HepG2 (cell line): ENCODE measurements around the gene FANCG. TPM values are rescaled to one million over a fixed set of nuclear protein-coding genes. Genes with fewer than 3 reads are reported as not detected.

Source experiments
- ATAC-seq: fragments of 200-7000 bp; cut with Tn5 transposase; 3 replicates; pipeline ENCODE4 v1.9.1; 2020; ENCODE audit warnings: mild to moderate bottlenecking, moderate library complexity
- BruUV-seq: library from RNA; stranded (reverse); fragments of 400-500 nt; replicated peaks from 2 replicates; lab custom pipeline; 2021; lab: Mats Ljungman, UMichigan
- CTCF ChIA-PET: fragments of 300-600 bp; formaldehyde crosslinking; extraction: SDS; loops from one replicate; lab custom pipeline; 2021; ENCODE audit warnings: low total read pairs, inconsistent platforms, low intra/inter-chr PET ratio; lab: Yijun Ruan, JAX
- POLR2A ChIA-PET: fragments of 350-600 bp; sonication (Branson Sonifier 250); formaldehyde crosslinking; loops from one replicate; lab custom pipeline; 2020; ENCODE audit warnings: antibody characterized with exemption, inconsistent platforms; lab: Yijun Ruan, JAX
- DNase-seq: peaks from one replicate; pipeline ENCODE4 v3.0.0-alpha.2; 2015; ENCODE audit warnings: low spot score
- FAIRE-seq: peaks from 3 replicates; lab custom pipeline; 2011; peaks lifted over from hg19 to GRCh38; lab: Jason Lieb, UNC
- H2AFZ ChIP-seq: one replicate; pipeline ENCODE4 v1.6.1; 2011; ENCODE audit warnings: low read length, inconsistent platforms
- H3K27ac ChIP-seq: fragments of 300-600 bp; 3 replicates; pipeline ENCODE4 v1.8.0; 2011; ENCODE audit warnings: mixed run types, mild to moderate bottlenecking, mixed read lengths, low read length, inconsistent platforms; ENCODE audit not compliant: insufficient read depth; ENCODE audit errors: extremely low read length
- H3K27me3 ChIP-seq, 2 experiments: fragments of 200-600 bp in 1 of 2; 2 replicates in 1 of 2; 3 replicates in 1 of 2; pipeline versions ENCODE4 v1.6.0 to v1.8.0; 2011; ENCODE audit warnings: low read length in 2 of 2, mild to moderate bottlenecking in 2 of 2, moderate library complexity in 2 of 2, inconsistent platforms in 1 of 2; ENCODE audit not compliant: insufficient read depth in 2 of 2, control insufficient read depth in 1 of 2
- H3K36me3 ChIP-seq, 2 experiments: fragments of 200-600 bp in 1 of 2; replicated peaks in 1 of 2; 2 replicates in 1 of 2; 3 replicates in 1 of 2; pipeline versions ENCODE4 v1.5.1 to v1.8.0; 2011; ENCODE audit warnings: low read length in 2 of 2, inconsistent platforms in 1 of 2; ENCODE audit not compliant: insufficient read depth in 2 of 2, control insufficient read depth in 1 of 2
- H3K4me1 ChIP-seq: 2 replicates; pipeline ENCODE4 v1.5.1; 2012; ENCODE audit warnings: low read length, inconsistent platforms; ENCODE audit not compliant: insufficient read depth
- H3K4me2 ChIP-seq: 2 replicates; pipeline ENCODE4 v1.6.0; 2011; ENCODE audit warnings: low read depth, low read length, inconsistent platforms
- H3K4me3 ChIP-seq, 3 experiments: fragments of 200-600 bp in 1 of 3; sonication (generic), shearing (Covaris generic) in 1 of 3; replicated peaks in 1 of 3; 2 replicates each; pipeline ENCODE4 v1.5.1; 2011 to 2016; ENCODE audit warnings: low read length in 3 of 3, inconsistent platforms in 2 of 3, low read depth in 2 of 3, mild to moderate bottlenecking in 2 of 3, control low read depth in 1 of 3, mixed read lengths in 1 of 3; ENCODE audit not compliant: insufficient read depth in 1 of 3
- H3K79me2 ChIP-seq: one replicate; pipeline ENCODE4 v1.6.1; 2011; ENCODE audit warnings: low read length, inconsistent platforms; ENCODE audit not compliant: insufficient read depth
- H3K9ac ChIP-seq: 2 replicates; pipeline ENCODE4 v1.6.0; 2011; ENCODE audit warnings: mild to moderate bottlenecking, low read depth, low read length, inconsistent platforms; ENCODE audit not compliant: insufficient read depth
- H3K9me3 ChIP-seq: 2 replicates; pipeline ENCODE4 v1.5.1; 2012; ENCODE audit warnings: mild to moderate bottlenecking, low read length
- H4K20me1 ChIP-seq: 2 replicates; pipeline ENCODE4 v1.6.0; 2011; ENCODE audit warnings: inconsistent platforms, mild to moderate bottlenecking, low read length, moderate library complexity; ENCODE audit not compliant: insufficient read depth
- AGO2 ChIP-seq: fragments of 200-400 bp; formaldehyde crosslinking; optimal IDR thresholded peaks from 2 replicates; pipeline ENCODE3; 2017; ENCODE audit warnings: mild to moderate bottlenecking, low read depth, low read length, moderate library complexity
- E2F1 ChIP-seq: sonication (generic); formaldehyde crosslinking; IDR thresholded peaks from 2 replicates; pipeline ENCODE4 v1.5.0; 2020; ENCODE audit warnings: missing genetic modification reagents
- MXI1 ChIP-seq: IDR thresholded peaks from 3 replicates; pipeline ENCODE4 v1.6.1; 2012; ENCODE audit warnings: low read depth, low read length, inconsistent platforms, borderline replicate concordance
- NCOA1 ChIP-seq: sonication (generic); formaldehyde crosslinking; IDR thresholded peaks from 2 replicates; pipeline ENCODE4 v1.9.0; 2021; ENCODE audit warnings: missing genetic modification reagents
- NR2F2 ChIP-seq: IDR thresholded peaks from 2 replicates; pipeline ENCODE4 v1.6.1; 2012; ENCODE audit warnings: low read depth, inconsistent platforms, borderline replicate concordance
- RBFOX2 ChIP-seq: fragments of 200-400 bp; formaldehyde crosslinking; IDR thresholded peaks from 2 replicates; pipeline ENCODE4 v1.6.1; 2017; ENCODE audit warnings: low read depth, mild to moderate bottlenecking, low read length
- RFXANK ChIP-seq: IDR thresholded peaks from 2 replicates; pipeline ENCODE4 v1.6.1; 2016
- TFDP1 ChIP-seq: IDR thresholded peaks from 2 replicates; pipeline ENCODE4 v1.6.1; 2016; ENCODE audit warnings: missing compliant biosample characterization, missing genetic modification reagents, borderline replicate concordance
- ZNF180 ChIP-seq: sonication (generic); formaldehyde crosslinking; IDR thresholded peaks from 2 replicates; pipeline ENCODE4 v1.4.0; 2020; ENCODE audit warnings: low read depth, missing genetic modification reagents, borderline replicate concordance
- ZNF451 ChIP-seq: sonication (generic); formaldehyde crosslinking; IDR thresholded peaks from 2 replicates; pipeline ENCODE4 v1.5.0; 2020; ENCODE audit warnings: mild to moderate bottlenecking, missing genetic modification reagents
- ZNF740 ChIP-seq: sonication (generic); formaldehyde crosslinking; IDR thresholded peaks from 2 replicates; pipeline ENCODE4 v1.4.0; 2020; ENCODE audit warnings: missing genetic modification reagents
- ZNF770 ChIP-seq: sonication (generic); formaldehyde crosslinking; IDR thresholded peaks from 2 replicates; pipeline ENCODE4 v1.5.0; 2020; ENCODE audit warnings: mild to moderate bottlenecking, missing genetic modification reagents
- WGBS: methylation state at CpG from one replicate; pipeline ENCODE4 v1.1.6; 2017; ENCODE audit warnings: low lambda C conversion rate; 5-methylcytosine and 5-hydroxymethylcytosine counted together
- in situ Hi-C: cut with HindIII; loops from 2 replicates; pipeline ENCODE4 v1.10.0; 2017; ENCODE audit warnings: low pct_unique_long_range_greater_than_20kb; ENCODE audit not compliant: extremely low pct_ligation_motif_present
- intact Hi-C: fragments of 100-400 bp; cut with micrococcal nuclease; formaldehyde crosslinking; loops from one replicate; pipeline ENCODE4 v1.10.0; 2022; ENCODE audit not compliant: unreplicated experiment
- polyA plus RNA-seq, 8 experiments: library from polyadenylated mRNA; depleted of rRNA in 3 of 8; stranded (reverse) in 7 of 8; unstranded in 1 of 8; fragments of >200 nt; fragmentation: Illumina TruSeq in 4 of 8; extraction: Trizol in 4 of 8; gene quantifications; 2 replicates each; pipeline versions ENCODE4 v1.2.1 to v1.2.3, GENCODE V29; 2011 to 2016; ENCODE audit warnings: low read depth in 4 of 8, missing spikeins in 1 of 8, mixed read lengths in 1 of 8; ENCODE audit not compliant: insufficient read depth in 1 of 8
- total RNA-seq, 5 experiments: library from RNA; depleted of rRNA; stranded (reverse); fragments of >200 nt; fragmentation: Illumina TruSeq; extraction: Trizol; gene quantifications; 2 replicates each; pipeline ENCODE4 v1.2.3, GENCODE V29; 2016; ENCODE audit warnings: low read depth in 1 of 5
- TF ChIP-seq, protein P1 (sequence below): IDR thresholded peaks from 2 replicates; pipeline ENCODE4 v1.6.1; 2018; ENCODE audit warnings: missing genetic modification reagents

FANCG gene
- total and polyA plus RNA-seq, 2 of the 13 experiments (the other 11 are each of a cell fraction or from before 2014, with no cell fraction given): 14.4 to 45.1 TPM

GRCh38 chr9:35091536-35091935, 11.8 kb upstream of the FANCG start:
- Histone ChIP-seq H3K27me3 (no peaks in the 10 kb centered on the region), H3K9me3 (no peaks in the 10 kb centered on the region), H3K27ac (no peak overlapping the region), H4K20me1 (no peaks in the 10 kb centered on the region), H3K9ac (no peak overlapping the region), H2AFZ (no peak overlapping the region), H3K4me3 (no peak overlapping the region), H3K36me3 (peaks cover 6 to 46% of the 10 kb centered on the region in 2 experiments; a peak in 4 of 5 replicates), H3K4me1 (peaks cover 17% of the 10 kb centered on the region), H3K4me2 (no peak overlapping the region), H3K79me2 (no peaks in the 10 kb centered on the region)
- no TSS peak for BruUV-seq
- CTCF ChIA-PET: no interaction called here
- DNase-seq: no peak
- intact Hi-C loops (no loop called here), in situ Hi-C loops (no loop called here)
- WGBS: 98% methylated on average over 10 of the region's 17 CpGs
- FAIRE-seq: no peak
- POLR2A ChIA-PET: interaction anchor here (2.3 to 2.5 kb wide), 2 partner anchors 12 to 19 kb away, joined by 10 to 13 read pairs; partner anchors contain the start of genes FANCG and VCP
- TF ChIP-seq RFXANK (CRISPR knock-in tag) (no peak), NCOA1 (no peak), AGO2 (peak; percentile 34), RBFOX2 (0 out of 2 replicates have a peak, but pooled peaks have one; percentile 31), ZNF451 (CRISPR knock-in tag) (no peak)
- ATAC-seq: no peak

- DNase-seq: no peak
- H3K79me2 ChIP-seq: no peaks in the 10 kb centered on the region
- no peaks in the 10 kb centered on the region for H4K20me1 ChIP-seq
- no peak overlapping the region for H3K27ac ChIP-seq
- intact Hi-C loops (no loop called here), in situ Hi-C loops (no loop called here)
- H3K4me2 ChIP-seq: no peak overlapping the region
- no peak for ATAC-seq
- no peaks in the 10 kb centered on the region for H3K27me3 ChIP-seq
- POLR2A ChIA-PET: no interaction called here
- no peak for FAIRE-seq
- CTCF ChIA-PET: no interaction called here
- H3K4me1 ChIP-seq: peaks cover 2% of the 10 kb centered on the region; the same call in 1 of the 2 replicates
- H3K9ac ChIP-seq: no peak overlapping the region
- peaks cover 6 to 46% of the 10 kb centered on the region in 2 experiments; a peak in 4 of 5 replicates for H3K36me3 ChIP-seq
- BruUV-seq: no TSS peak
- H3K4me3 ChIP-seq: no peak overlapping the region
- no peaks in the 10 kb centered on the region for H3K9me3 ChIP-seq
- 94% methylated on average over 2 of the region's 2 CpGs for WGBS
- no peak overlapping the region for H2AFZ ChIP-seq
- TF ChIP-seq TFDP1: no peak
- no peak for TF ChIP-seq ZNF740 (CRISPR knock-in tag)
- TF ChIP-seq E2F1 (CRISPR knock-in tag): no peak
- TF ChIP-seq ZNF180 (CRISPR knock-in tag): no peak
- no peak for TF ChIP-seq ZNF770
- TF ChIP-seq NR2F2: no peak
- no peak for TF ChIP-seq MXI1
- TF ChIP-seq, protein P1, sequence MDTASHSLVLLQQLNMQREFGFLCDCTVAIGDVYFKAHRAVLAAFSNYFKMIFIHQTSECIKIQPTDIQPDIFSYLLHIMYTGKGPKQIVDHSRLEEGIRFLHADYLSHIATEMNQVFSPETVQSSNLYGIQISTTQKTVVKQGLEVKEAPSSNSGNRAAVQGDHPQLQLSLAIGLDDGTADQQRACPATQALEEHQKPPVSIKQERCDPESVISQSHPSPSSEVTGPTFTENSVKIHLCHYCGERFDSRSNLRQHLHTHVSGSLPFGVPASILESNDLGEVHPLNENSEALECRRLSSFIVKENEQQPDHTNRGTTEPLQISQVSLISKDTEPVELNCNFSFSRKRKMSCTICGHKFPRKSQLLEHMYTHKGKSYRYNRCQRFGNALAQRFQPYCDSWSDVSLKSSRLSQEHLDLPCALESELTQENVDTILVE: no peak
Measured at GRCh38 chr9:35089434-35089833, 9.7 kb upstream of the FANCG start.
